ENCODE data around the gene TBRG4. TPM values are rescaled to one million over a fixed set of nuclear protein-coding genes. Genes with fewer than 3 reads are reported as not detected.

TBRG4 gene
- total and polyA plus RNA-seq, 3 experiments from 2014 or later = 58.9 to 203 (median 198) TPM

DNA sequence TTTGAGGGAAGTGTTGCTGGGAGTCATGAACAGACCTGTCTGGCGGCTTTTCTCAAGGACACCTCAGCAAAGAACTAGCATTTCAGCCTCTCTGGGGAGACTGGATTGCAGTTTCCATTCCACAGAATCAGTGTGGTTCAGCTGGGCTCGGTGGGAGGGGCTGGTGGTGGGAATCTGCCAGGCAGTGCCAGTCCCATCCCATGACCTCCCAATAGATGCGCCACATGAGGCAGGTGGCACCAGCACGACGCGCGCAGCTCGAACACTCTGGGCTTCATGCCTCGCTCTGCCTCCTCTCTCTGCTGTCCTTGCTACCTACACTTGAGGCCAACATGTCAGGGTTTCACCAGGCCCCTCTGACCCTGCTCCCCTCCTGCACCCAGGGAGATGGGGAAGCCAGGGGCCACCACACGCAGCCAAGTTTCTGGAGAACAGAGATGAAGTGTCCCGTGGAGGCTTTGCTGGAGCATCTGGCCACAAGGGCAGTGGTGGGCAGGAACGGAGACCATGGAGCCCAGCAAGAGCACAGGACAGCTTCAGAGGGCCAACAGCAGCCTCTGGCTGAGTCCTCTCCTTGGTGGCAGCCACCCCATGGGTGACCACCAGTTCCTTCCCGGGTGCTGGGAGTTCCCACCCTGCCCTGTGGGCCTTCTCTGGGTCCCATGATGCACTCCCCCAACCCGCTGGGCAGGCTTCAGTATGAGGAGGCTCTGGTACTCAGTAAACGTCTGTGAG, 25.0 kb downstream of the TBRG4 start:
- peaks cover 8% of the 10 kb centered on the region for H3K27me3 ChIP-seq (ENCODE audit: insufficient read depth, low read length, poor library complexity, severe bottlenecking)
- no peaks in the 10 kb centered on the region for H3K9me3 ChIP-seq (ENCODE audit: low read length)
- no peaks in the 10 kb centered on the region for H3K36me3 ChIP-seq (ENCODE audit: insufficient read depth, low read length)
- DNase-seq = no peak
- H3K4me1 ChIP-seq (ENCODE audit: insufficient read depth, low read length) = peaks cover 7% of the 10 kb centered on the region
- peak overlapping the region in 3 of 7 donors; percentile 11 to 41 (median 37) for H3K4me3 Mint-ChIP-seq
- ChIA-PET POLR2A (no interaction called here), CTCF (interaction anchor here (1.6 kb wide), 1 partner anchor 50 kb away, joined by 5 read pairs; no protein-coding TSS in a partner anchor)
- H3K4me3 ChIP-seq (ENCODE audit: low read length) = no peak overlapping the region
- H3K9me3 Mint-ChIP-seq = no peaks in the 10 kb centered on the region
- H3K4me1 Mint-ChIP-seq = peaks cover 6 to 16% (median 8%) of the 10 kb centered on the region in 3 donors
- no peaks in the 10 kb centered on the region for H3K36me3 Mint-ChIP-seq
- H3K27ac ChIP-seq (ENCODE audit: low read depth, low read length) = no peak overlapping the region
- peak overlapping the region in 2 of 8 donors; percentile 70 to 81 for H3K27ac Mint-ChIP-seq
- H3K27me3 Mint-ChIP-seq = peaks cover 7 to 10% of the 10 kb centered on the region in 2 donors

DNA sequence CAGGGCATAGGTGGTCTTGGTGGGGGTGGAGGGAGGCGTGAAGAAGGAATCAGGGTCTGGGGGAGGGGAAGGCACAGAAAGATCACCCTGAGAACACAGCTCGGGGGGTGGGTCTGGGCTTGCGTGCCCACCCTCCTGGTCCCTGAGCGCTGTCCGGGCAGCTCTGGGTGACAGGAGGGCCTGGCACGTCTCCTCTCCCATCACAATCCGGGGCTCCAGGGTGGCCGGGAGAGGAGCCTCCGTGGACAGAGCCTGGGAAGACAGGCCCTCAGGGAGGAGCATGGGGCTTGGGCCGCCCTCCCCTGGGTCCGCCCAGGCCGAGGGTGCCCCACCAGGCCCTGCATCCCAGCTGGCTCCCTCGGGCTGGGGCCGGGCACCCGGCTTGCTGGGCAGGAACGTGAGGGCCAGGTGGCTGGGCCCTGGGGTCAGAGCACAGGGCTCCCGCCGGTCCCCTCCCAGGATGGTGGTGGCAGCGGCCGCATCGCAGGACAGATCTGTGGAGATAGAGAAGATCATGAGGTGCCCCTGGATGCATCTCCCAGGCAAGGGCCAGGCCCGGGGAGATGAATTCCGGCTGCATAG, 25.8 kb downstream of the TBRG4 start:
- peaks cover 7 to 10% of the 10 kb centered on the region in 2 donors for H3K27me3 Mint-ChIP-seq
- POLR2A ChIA-PET = no interaction called here
- H3K9me3 ChIP-seq (ENCODE audit: low read length) = no peaks in the 10 kb centered on the region
- H3K36me3 ChIP-seq (ENCODE audit: insufficient read depth, low read length) = no peaks in the 10 kb centered on the region
- CTCF ChIA-PET = no interaction called here
- H3K27ac ChIP-seq (ENCODE audit: low read depth, low read length) = no peak overlapping the region
- H3K4me1 Mint-ChIP-seq = peaks cover 6 to 16% (median 8%) of the 10 kb centered on the region in 3 donors
- H3K9me3 Mint-ChIP-seq = no peaks in the 10 kb centered on the region
- H3K4me1 ChIP-seq (ENCODE audit: insufficient read depth, low read length) = peaks cover 7% of the 10 kb centered on the region
- H3K36me3 Mint-ChIP-seq = no peaks in the 10 kb centered on the region
- no peak overlapping the region for H3K4me3 ChIP-seq (ENCODE audit: low read length)
- H3K4me3 Mint-ChIP-seq = no peak overlapping the region
- no peak for DNase-seq
- peaks cover 8% of the 10 kb centered on the region for H3K27me3 ChIP-seq (ENCODE audit: insufficient read depth, low read length, poor library complexity, severe bottlenecking)
- no peak overlapping the region for H3K27ac Mint-ChIP-seq

DNA sequence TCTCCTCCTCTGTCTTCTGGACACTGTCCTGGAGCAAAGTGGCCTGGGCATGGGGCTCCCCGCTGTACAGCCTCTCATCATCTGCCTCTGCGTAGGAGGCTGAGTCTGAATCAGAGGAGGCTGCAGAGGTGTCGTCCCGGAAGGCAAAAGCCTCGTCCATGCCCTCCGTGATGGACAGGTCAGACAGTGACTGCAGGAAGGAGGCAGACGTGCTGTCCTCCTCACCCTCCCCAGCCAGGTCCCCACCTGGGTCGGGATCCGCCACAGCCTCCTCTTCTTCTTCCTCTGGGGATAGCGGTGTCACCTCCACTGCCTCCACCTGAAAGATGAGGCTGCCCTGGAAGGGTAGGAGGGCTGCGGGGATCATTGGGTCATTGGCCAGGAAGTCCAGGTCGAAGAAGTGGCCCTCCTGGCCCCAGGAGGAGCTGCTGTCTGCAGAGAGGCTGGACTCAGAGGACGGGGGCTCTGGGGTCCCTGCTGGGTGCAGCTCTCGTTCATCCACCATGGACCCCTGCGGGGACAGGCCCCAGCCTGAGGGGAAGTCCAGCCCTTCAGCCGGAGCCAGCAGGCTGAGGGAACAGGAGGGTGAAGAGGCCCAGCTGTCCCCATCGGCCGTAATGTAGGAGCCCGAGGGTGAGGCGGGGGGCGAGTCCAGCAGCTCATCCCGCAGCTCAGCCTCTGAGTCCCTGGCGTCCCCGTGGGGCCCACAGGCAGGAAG, 26.4 kb downstream of the TBRG4 start:
- Mint-ChIP-seq H3K9me3 (no peaks in the 10 kb centered on the region), H3K4me3 (no peak overlapping the region), H3K27ac (peak overlapping the region in 2 of 8 donors; percentile 26 to 74), H3K4me1 (peaks cover 6 to 16% (median 8%) of the 10 kb centered on the region in 3 donors), H3K36me3 (no peaks in the 10 kb centered on the region), H3K27me3 (peaks cover 7 to 10% of the 10 kb centered on the region in 2 donors)
- Histone ChIP-seq H3K27ac (ENCODE audit: low read depth, low read length) (no peak overlapping the region), H3K36me3 (ENCODE audit: insufficient read depth, low read length) (no peaks in the 10 kb centered on the region), H3K4me1 (ENCODE audit: insufficient read depth, low read length) (peaks cover 7% of the 10 kb centered on the region), H3K4me3 (ENCODE audit: low read length) (no peak overlapping the region), H3K9me3 (ENCODE audit: low read length) (no peaks in the 10 kb centered on the region), H3K27me3 (ENCODE audit: insufficient read depth, low read length, poor library complexity, severe bottlenecking) (peaks cover 8% of the 10 kb centered on the region)
- ChIA-PET CTCF (no interaction called here), POLR2A (interaction anchor here (1.1 kb wide), 1 partner anchor 109 kb away, joined by 3 read pairs; no protein-coding TSS in a partner anchor)
- peak in 1 of 5 donors; percentile 40 for DNase-seq

DNA sequence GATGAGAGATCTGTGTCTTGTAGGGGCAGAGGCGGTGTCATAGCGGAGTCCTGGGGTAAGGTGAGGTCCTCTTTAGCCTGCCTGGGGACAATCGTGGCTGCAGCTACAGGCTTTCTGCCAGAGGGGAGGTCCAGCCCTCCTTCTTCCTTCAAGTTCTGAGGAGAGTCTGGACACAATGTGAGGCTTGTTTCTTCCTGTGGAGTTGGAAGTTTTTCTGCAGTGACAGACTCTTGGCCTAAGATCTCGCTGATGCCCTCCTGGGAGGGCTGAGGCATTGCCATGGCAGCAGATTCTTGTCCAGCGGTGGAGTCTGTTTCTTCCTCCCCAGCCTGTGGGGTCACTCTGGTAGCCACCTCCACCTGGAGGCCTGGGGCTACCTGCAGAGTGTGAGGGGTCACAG, 27.2 kb downstream of the TBRG4 start:
- no peak overlapping the region for H3K4me3 ChIP-seq (ENCODE audit: low read length)
- no peaks in the 10 kb centered on the region for H3K36me3 ChIP-seq (ENCODE audit: insufficient read depth, low read length)
- CTCF ChIA-PET = no interaction called here
- no peak for DNase-seq
- POLR2A ChIA-PET = interaction anchor here (1.1 kb wide), 1 partner anchor 108 kb away, joined by 3 read pairs; no protein-coding TSS in a partner anchor
- no peaks in the 10 kb centered on the region for H3K9me3 ChIP-seq (ENCODE audit: low read length)
- Mint-ChIP-seq H3K27me3 (peaks cover under 1 to 2% of the 10 kb centered on the region in 2 donors), H3K4me1 (peaks cover 2 to 9% (median 5%) of the 10 kb centered on the region in 3 donors), H3K4me3 (no peak overlapping the region), H3K36me3 (no peaks in the 10 kb centered on the region), H3K27ac (peak overlapping the region in 1 of 8 donors; percentile 52), H3K9me3 (no peaks in the 10 kb centered on the region)
- H3K27ac ChIP-seq (ENCODE audit: low read depth, low read length) = no peak overlapping the region
- peaks cover 4% of the 10 kb centered on the region for H3K4me1 ChIP-seq (ENCODE audit: insufficient read depth, low read length)
- peaks cover under 1% of the 10 kb centered on the region for H3K27me3 ChIP-seq (ENCODE audit: insufficient read depth, low read length, poor library complexity, severe bottlenecking)

DNA sequence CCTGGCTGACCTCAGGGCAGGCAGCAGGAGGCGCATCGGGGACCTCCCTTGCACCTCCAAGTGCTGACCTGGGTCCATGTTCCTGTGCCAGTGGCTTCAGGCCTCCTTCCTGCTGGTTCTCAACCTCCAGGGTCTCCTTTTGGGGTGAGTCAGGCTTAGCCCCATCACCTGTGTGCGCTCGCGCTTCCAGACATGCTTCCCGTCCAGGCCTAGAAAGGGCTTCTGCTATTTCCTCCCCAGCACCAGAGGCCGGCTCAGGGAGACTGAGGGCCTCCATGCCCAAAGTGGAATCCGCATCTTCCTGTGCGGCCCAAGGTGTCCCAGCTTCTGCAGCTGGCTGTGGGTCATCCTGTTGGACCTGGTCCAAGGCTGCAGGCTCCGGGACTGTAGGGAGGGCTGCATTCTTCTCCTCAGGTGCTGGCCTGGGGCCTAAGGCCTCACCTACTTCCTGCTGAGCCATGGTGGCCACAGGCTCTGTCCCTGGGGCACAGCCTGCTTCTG, 28.6 kb downstream of the TBRG4 start:
- Histone ChIP-seq H3K4me1 (ENCODE audit: insufficient read depth, low read length) (no peaks in the 10 kb centered on the region), H3K36me3 (ENCODE audit: insufficient read depth, low read length) (no peaks in the 10 kb centered on the region), H3K4me3 (ENCODE audit: low read length) (no peak overlapping the region), H3K9me3 (ENCODE audit: low read length) (no peaks in the 10 kb centered on the region), H3K27ac (ENCODE audit: low read depth, low read length) (no peak overlapping the region), H3K27me3 (ENCODE audit: insufficient read depth, low read length, poor library complexity, severe bottlenecking) (no peaks in the 10 kb centered on the region)
- DNase-seq = peak in 1 of 5 donors; percentile 43
- Mint-ChIP-seq H3K4me3 (no peak overlapping the region), H3K9me3 (no peaks in the 10 kb centered on the region), H3K27me3 (no peaks in the 10 kb centered on the region), H3K27ac (peak overlapping the region in 1 of 8 donors; percentile 10), H3K36me3 (peaks cover 0 to under 1% (median 0%) of the 10 kb centered on the region in 3 donors), H3K4me1 (peaks cover 0 to 7% (median 2%) of the 10 kb centered on the region in 3 donors)
- ChIA-PET POLR2A (no interaction called here), CTCF (no interaction called here)

DNA sequence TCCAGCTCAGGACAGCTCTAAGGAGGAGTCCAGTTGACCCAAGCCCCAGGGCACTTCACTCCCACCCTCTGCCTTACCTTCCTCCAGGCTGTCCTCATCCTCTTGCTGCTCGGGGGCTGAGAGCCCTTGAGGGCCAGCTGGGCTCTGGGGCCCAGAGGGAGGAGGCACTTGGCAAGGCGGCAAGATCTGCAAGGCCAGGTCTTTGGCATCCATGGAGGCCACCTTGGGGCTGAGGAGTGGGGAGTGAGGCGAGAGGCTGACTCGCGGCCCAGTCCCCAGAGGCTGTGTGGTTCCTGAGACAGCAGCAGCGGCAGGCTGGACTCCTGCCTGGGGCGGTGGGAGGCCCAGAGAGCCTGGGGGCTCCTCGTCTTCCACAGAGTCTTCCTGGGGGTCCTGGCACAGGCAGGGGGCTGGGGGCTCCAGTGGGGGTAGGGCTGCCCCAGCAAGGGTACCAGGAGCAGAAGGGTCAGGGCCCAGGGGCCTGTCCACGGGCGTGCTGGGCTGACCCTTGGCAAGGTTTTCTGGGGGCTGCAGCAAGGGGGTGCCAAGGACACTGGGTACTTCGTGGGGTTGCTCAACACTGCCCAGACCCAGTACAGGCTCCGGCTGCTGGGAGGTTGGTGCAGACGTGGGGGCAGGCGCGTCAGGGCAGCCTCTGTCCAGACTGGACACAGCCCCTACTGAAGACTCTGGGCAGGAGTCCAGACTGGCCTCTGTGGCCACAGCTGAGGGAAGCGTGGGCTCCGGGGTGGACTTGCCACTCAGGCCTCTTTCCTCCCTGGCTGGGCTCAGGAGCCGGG, 29.3 kb downstream of the TBRG4 start:
- Mint-ChIP-seq H3K4me3 (no peak overlapping the region), H3K4me1 (peaks cover 0 to 9% (median 2%) of the 10 kb centered on the region in 3 donors), H3K27me3 (no peaks in the 10 kb centered on the region), H3K9me3 (no peaks in the 10 kb centered on the region), H3K36me3 (peaks cover 0 to 5% (median 0%) of the 10 kb centered on the region in 3 donors), H3K27ac (peak overlapping the region in 1 of 8 donors; percentile 68)
- ChIA-PET CTCF (no interaction called here), POLR2A (no interaction called here)
- H3K36me3 ChIP-seq (ENCODE audit: insufficient read depth, low read length) = no peaks in the 10 kb centered on the region
- H3K4me3 ChIP-seq (ENCODE audit: low read length) = no peak overlapping the region
- no peaks in the 10 kb centered on the region for H3K9me3 ChIP-seq (ENCODE audit: low read length)
- H3K27me3 ChIP-seq (ENCODE audit: insufficient read depth, low read length, poor library complexity, severe bottlenecking) = no peaks in the 10 kb centered on the region
- H3K27ac ChIP-seq (ENCODE audit: low read depth, low read length) = no peak overlapping the region
- DNase-seq = peak in 1 of 5 donors; percentile 46
- no peaks in the 10 kb centered on the region for H3K4me1 ChIP-seq (ENCODE audit: insufficient read depth, low read length)

DNA sequence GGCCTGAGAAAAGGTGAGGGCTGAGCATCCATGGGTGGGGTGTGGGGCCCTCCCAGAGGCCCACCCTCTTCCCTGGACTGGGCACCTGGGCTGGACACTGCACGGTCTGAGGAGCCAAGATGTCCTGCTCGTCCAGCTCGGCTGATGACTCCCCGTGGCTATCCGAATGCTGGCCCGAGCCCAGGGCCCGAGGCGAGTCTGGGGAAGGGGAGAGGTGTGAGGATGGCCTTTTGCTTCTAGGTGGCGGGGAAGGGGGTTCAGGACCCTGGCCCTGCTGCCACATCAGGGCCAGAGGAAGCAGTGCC, 29.9 kb downstream of the TBRG4 start:
- H3K4me1 Mint-ChIP-seq = peaks cover 0 to 12% (median 2%) of the 10 kb centered on the region in 3 donors
- H3K36me3 Mint-ChIP-seq = peaks cover 0 to 11% (median 0%) of the 10 kb centered on the region in 3 donors
- Histone ChIP-seq H3K4me3 (ENCODE audit: low read length) (no peak overlapping the region), H3K4me1 (ENCODE audit: insufficient read depth, low read length) (no peaks in the 10 kb centered on the region), H3K27ac (ENCODE audit: low read depth, low read length) (no peak overlapping the region), H3K27me3 (ENCODE audit: insufficient read depth, low read length, poor library complexity, severe bottlenecking) (no peaks in the 10 kb centered on the region), H3K9me3 (ENCODE audit: low read length) (no peaks in the 10 kb centered on the region), H3K36me3 (ENCODE audit: insufficient read depth, low read length) (no peaks in the 10 kb centered on the region)
- H3K27me3 Mint-ChIP-seq = no peaks in the 10 kb centered on the region
- POLR2A ChIA-PET = no interaction called here
- DNase-seq = peak in 1 of 5 donors; percentile 47
- H3K9me3 Mint-ChIP-seq = no peaks in the 10 kb centered on the region
- CTCF ChIA-PET = interaction anchor here (1.6 kb wide), 1 partner anchor 107 kb away, joined by 5 read pairs; no protein-coding TSS in a partner anchor
- H3K27ac Mint-ChIP-seq = peak overlapping the region in 2 of 8 donors; percentile 10 to 68
- H3K4me3 Mint-ChIP-seq = no peak overlapping the region
